NCI-H1105 (cell line): Measurements from ENCODE around the gene ACSF3.
A peak's percentile ranks its signal among the peaks of the same experiment; 100 is the strongest.

Source experiments
- DNase-seq: peaks from one replicate; lab custom pipeline; 2025; lab: John Stamatoyannopoulos, UW

The ACSF3 gene

DNA sequence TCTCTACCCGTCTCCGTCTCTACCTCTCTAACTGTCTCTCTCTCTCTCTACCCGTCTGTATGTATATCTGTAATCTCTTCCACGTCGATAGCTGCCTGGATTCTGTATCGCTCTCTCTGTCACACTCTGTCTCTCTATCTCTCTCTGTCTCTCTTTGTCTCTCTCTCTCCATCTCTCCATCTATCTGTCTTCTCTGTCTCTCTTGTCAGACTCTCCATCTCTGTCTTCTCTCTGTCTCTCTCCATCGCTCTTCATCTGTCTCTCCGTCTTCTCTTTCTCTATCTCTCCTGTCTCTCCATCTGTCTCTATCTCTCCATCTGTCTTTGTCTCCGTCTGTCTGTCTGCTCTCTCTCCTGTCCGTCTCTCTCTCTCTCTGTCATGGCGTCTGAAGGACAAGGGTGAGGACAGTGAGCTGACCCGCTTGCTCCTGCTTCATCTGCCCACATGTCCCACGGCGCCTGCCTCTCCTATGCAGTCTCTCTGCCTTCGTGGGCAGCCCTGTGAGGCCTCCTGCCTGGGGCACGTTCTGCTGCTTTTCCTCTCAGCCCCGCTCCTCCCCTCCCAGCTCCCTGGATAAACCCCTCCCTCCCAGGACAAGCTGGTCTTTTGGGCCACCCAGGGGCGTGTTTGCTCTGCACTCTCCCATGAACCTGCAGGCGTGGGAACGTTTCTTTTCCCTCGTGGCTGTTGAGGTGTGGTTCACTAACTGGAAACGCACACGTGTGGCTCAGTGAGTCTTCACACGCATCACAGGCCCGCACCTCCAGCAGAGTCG lies 18.9 kb downstream of the ACSF3 start:
- no peak for DNase-seq

DNA sequence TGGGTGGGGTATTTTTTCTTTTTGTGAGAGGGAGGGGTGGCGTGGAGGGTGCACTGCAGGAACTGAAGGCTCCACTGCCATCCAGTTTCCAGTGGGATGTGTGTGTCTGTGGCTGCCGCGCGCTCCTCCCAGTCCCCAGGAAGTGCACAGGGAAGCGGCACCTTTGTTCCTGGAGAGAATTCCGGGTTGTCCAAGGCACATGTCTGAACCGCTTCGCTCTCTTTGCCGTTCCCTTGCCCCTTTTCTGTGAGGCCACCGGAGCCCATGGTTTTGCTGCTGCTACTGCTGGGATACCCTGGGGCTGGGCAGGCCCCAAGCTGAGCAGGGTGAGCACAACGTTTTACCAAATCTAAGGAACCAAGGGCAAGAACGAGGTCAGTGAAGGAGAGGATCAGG lies 19.5 kb downstream of the ACSF3 start:
- no peak for DNase-seq

DNA sequence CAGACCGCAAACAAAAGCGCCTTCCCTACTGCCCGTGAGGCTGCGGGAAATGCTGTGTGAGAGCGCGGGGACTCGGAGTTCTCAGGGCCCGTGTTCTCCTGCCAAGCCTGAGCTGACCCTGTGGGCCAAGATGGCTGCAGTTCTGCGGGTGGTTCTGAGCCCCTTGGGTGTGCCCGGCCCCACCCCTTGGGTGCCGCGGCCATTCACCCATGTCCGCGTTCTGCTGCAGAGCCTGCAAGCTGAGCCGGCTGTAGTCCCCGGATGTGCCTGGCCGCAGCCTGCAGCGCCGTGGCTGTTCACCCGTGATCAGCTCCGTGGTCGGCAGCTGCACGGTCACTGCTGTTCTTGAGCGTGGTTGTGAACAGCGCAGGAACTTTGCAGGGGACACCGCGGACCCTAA lies 20.0 kb downstream of the ACSF3 start:
- no peak for DNase-seq

DNA sequence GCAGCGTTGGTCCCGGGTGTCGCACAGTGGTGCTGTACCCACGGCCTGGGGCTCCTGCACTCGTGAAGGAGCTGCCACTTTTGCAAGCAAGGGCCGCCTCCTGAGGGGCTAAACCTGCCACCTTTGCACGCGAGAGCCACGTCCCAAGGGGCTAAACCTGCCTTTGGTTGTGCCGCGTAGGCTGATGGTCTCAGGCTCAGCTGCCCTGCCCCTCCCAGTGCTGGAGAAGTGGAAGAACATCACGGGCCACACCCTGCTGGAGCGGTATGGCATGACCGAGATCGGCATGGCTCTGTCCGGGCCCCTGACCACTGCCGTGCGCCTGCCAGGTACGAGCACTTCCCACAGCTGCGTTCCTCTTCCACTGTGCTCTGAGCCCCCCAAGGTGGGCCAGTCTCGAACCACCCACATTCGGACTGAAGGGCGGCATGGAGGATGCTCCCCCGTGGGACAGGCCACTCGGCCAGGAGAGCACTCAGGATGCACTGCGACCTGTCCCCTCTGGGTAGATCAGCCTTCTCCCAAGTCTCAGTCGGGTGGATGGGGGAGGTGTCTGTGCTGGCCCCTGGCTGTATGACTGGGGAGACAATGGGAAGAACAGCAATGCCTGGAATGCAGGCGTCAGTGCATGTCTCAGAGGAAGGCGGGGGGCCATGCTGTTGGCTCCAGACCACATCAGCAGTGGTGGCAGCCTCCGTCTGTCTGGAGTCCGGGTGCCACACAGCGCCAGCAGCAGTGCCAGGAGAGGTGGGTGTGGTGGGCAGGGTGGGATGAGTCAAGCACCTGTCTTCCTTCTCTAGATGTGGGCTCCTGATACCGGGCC lies 20.7 kb downstream of the ACSF3 start:
- DNase-seq: no peak

DNA sequence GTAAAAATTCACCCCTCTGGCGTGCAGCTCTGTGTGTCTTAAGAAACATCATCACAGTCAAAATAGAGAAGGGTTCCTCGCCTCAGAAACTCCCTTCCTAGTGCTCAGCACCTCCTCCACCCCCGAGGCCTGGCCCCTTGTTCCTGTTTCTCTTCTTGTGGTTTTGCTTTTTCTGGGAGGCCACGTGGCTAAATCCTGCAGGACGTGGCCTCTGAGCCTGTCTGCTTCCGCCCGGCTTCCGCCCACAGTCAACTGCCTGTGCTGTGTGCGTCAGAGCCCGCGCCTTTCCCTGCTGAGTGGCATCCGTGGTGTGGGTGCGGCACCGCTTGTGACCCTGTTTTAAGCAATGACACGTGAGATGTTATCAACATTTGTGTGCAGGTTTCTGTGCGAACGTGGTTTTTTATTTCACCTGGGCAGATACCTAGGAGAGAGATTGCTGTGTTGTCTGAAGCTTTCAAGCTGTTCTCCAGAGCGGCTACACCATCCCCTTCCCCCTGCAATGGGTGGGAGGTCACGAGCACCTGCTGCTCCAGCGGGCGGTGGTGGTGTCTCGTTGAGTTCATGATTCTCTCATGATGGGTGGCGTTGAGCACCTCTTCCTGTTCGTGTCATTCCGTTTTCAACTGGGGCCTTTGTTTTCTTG lies 21.7 kb downstream of the ACSF3 start:
- DNase-seq: no peak

DNA sequence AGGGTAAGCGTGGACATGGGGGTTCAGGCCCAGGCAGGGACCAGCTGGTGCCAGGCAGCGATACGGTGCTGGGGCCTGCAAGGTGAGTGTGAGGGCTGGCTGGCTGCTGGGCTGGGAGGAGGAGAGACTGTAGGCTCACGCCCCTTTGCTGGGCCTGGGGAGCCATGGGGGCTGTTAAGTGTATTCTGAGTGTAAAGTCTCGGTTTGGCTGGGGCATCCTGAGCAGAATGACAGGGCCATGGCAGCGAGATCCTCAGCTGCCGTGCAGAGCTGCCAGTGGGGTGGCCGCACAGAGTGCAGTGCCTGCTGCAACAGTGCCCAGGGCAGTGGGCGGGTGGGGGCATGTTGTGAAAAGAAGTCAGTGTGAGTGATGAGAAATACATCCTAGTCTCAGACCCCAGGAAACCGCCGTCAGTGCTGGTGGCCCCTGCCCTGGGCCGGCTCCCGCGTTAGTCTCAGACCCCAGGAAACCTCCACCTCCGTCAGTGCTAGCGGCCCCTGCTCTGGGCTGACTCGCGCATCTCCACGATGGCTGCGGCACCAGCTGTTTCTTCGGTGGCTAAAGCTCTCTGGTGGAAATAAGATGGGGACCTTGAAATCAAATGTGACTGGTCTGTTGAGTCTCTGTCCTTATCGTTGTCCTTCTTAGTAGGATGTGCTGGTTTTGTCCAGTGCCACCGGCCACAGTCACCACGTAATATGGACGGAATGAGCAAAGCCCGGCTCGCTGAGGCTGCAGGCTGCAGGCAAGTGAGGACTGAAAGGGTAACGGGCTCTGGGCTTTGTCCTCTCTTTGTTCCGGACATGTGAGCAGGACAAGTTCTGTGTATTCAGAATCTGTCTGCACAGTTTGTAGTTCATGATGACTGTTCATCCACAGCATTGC lies 22.9 kb downstream of the ACSF3 start:
- DNase-seq: no peak

DNA sequence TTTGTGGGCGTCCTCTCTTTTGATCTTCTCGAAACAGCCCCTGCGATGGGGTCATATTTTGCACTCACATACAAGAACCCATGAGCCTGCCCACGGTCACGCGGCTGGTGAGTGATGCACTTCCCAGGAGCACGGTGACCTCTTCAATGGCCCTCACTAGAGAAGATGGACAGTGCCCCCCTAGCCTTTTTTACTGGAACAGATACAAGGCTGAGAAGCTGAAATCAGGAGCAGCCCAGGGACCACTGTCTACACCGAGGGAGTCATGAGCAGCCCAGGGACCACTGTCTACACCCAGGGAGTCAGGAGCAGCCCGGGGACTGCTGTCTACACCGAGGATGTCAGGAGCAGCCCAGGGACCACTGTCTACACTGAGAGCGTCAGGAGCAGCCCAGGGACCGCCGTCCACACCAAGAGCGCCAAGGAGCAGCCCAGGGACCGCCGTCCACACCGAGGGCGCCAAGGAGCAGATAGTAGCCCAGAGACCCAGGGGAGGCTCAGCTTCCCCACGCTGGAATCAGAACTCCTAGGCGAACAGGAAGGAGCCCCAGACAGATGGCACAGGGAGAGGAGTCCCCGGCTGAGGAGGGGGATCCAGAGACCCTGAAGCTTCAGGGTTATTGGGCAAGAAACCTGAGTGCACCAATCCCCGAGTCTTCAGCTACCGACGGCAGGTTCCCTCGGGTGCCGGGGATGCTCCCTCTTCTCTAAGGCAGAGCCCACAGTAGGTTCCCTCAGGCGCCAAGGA lies 23.7 kb downstream of the ACSF3 start:
- DNase-seq: no peak

DNA sequence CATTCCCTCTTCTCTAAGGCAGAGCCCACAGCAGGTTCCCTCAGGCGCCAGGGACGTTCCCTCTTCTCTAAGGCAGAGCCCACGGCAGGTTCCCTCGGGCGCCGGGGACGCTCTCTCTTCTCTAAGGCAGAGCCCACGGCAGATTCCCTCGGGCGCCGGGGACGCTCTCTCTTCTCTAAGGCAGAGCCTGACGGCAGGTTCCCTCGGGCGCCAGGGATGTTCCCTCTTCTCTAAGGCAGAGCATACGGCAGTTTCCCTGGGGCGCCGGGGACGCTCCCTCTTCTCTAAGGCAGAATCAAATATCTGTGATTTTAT lies 24.3 kb downstream of the ACSF3 start:
- no peak for DNase-seq

DNA sequence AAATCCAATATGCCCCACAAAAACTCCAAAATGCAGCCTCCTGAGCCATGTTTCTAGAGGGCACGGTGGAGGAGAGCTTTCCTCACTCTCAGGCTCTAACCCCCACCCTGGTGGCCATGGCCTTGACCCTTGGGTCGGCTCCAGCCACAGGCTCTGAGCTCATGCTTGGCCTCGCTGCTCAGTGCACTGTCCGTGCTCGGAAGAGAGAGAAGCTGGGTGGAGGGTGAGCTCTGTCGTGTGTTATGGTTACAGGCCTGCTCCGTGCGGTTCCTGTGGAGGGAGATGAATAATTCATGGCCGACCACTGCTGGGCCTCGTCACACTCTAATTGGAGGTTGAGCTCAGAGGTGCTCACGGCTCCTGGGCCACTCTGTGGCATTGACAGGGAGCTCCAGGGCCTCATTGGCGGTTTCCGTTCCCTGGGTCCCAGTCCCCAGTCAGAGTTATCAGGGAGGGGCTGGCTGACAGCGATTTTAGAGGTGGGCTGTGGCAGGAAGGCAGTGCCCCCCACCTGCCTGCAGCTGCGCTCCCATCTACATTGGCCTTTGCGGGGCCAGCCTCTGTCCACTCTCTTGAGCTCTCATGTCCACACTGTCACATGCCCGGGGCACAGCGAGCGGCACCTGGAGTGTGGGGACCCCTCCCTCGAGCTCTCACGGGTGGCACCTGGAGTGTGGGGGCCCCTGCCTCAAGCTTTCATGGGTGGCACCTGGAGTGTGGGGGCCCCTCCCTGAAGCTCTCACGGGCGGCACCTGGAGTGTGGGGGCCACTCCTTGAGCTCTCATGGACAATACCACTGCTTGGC lies 24.9 kb downstream of the ACSF3 start:
- no peak for DNase-seq

DNA sequence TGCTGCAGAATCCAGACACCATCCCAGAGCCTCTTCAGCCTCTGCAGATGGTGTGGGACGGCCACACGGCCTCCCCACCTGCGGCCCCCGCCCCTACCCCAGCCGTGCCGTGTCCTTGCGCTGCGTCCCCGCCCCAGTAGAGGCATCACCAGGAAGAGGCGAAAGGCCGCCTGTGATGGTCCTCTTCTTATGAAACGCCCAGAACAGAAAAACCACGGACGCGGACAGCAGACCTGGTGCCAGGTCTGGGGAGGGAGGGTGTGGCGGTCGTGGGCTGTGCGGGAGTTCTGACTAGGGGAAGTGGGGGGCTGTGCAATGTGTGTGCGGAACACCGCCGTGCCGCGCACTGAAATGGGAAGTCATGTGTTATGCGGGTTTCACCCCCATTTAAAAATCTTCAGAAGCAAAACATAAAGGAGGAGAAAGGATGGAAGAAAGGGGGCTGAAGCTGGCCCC lies 25.5 kb downstream of the ACSF3 start:
- no peak for DNase-seq

DNA sequence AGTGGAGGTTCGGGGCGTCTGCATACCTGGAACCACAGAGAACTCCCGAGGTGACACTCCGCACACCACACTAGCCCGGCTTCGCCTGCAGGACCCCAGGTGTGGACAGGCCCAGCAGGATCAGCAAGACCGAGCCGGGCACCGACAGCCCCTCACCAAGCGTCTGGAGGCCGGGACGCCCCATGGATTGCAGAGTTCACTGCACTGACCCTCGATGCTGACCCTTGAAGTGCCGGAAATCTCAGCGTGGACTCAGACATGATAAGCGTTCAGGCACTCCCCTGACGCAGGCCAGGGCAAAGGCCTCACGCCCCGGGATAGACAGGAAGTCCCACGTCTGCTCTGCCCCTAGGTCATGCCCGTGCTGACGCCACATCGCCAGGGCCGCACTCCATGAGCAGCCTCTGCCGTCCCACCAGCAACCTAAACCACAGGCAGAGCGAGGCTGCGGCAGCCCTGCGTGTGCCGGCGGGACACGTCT lies 26.0 kb downstream of the ACSF3 start:
- no peak for DNase-seq

DNA sequence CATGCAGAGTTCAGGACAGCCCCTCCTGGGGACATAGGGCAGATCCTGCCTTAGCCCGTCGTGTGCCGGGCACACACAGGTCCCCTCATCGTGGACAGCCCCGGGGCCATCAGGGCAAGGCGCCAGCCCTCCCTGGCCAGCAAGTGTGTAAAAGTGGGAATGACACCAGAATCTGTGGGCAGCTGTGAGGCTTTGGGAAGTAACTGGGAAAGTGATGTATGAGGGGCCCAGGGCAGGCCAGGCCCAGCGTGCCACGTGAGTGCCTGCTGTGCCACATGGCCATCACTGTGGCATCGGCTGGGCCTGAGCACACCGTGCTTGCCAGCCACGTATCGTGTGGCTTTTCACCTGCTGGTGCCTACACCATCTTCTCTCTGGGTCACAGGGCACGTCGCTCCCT lies 26.6 kb downstream of the ACSF3 start:
- no peak for DNase-seq

DNA sequence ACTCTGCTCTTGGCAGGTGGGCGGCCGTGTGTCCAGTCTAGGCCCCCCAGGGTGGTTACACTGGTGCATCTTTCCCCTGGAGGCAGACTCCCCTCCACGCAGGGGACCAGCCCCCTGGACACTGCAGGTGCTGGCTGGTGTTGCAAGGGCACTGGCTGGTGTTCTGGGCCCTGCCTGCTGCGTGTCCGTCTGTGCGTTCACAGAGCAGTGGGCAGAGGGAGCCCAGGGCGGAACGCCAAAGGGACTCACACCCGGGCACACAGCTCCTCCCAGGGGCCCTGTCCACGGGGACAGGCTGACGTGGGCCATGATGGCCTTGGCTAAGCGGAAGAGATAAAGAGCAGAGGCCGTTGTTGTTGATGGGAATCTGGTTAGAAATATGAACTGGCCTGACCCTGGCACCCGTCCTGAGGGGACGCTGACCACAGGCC lies 27.3 kb downstream of the ACSF3 start:
- no peak for DNase-seq

DNA sequence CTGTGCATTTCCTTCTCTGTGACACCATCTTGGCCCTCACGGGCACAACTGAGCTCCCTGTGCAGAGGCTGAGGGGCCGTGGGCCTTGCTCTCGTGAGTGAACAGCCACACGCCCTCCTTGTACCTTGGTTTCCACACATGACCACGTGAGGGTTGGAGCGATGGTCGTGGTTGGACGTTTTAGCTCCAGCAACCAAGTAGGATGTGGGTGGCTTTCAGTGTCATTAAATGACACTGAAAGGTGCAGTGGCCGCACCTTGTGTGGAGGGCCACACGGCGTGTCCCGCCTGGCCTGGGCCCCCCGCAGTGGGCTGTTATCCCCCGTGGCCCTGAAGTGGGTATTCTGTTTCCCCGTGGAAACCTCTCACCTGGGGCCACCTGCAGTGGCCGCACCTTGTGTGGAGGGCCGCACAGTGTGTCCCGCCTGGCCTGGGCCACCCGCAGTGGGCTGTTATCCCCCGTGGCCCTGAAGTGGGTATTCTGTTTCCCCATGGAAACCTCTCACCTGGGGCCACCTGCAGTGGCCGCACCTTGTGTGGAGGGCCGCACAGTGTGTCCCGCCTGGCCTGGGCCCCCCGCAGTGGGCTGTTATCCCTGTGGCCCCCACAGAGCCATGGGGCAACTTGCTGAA lies 28.2 kb downstream of the ACSF3 start:
- DNase-seq: no peak

DNA sequence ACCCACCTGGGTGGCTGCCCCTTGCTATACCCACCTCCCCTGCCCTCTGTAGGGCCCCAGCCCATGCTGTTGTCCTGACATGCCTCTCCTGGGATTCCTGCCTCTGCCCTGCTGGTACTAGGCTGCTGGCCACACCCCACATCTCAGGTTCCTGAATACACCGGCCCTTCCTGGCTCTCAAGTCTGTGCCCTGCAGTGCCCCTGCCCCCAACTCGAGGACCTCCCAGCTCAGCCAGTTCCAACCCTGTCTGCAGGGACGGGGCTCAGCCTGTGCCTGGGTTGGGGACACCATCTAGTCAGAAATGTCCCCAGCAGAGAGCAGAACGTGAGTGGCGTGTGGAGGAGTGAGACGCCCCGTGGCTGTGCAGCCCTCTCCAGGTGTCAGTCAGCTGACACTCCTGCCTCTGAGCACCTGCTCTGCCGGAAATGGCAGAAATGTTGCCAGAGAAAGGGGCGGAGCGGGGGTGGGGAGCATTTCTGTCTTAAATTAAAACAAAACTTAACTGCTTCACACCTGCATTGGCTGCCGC lies 28.7 kb downstream of the ACSF3 start:
- DNase-seq: peak; percentile 51

DNA sequence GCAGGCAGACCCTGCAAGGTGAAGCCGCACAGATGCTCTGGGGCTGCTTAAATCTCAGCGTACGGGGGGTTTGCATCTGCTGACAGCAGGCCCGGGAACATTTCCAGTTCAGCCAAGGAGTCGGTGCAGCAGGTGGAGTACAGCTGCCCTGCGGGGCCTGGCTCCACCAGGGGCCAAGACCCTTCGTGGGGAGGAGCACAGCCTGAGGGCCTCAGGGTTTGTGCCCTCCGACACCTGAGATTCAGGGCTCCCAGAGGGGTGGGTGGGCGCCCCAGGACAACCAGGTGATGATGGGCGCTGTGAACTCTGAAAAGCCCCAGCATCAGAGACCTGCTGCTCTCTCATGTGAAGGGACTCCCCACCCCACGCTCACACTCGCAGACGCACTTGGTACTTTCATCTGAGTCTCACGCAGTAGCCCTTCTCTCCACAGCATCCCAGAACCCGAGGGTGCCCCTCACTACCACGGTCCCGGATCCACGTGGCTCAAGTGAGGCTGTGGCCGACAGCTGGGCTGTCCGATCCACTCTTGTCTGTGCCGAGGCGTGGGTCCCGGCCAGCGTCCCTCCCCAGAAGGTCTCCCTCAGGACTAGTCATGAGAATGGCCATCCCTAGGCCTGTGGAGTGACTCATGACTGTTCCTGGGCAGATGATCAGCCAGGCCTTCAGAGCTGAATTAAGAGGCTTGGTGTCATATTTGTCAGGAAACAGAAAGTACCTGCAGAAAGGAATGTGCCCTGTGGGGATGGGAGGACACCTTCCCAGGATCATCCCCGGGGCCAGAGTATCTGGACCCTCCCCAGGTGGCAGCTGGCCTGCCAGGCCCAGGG lies 29.6 kb downstream of the ACSF3 start:
- DNase-seq: no peak

DNA sequence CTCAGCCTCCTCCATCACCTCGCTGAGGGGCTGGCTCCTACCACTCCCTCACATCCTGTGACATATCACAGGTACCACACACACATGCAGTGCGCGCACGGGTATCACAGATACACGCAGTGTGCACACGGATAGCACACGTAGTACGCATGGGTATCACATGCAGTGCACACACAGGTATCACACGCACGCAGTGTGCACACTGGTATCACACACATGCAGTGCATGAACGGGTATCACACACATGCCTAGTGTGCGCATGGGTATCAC lies 30.1 kb downstream of the ACSF3 start:
- no peak for DNase-seq

DNA sequence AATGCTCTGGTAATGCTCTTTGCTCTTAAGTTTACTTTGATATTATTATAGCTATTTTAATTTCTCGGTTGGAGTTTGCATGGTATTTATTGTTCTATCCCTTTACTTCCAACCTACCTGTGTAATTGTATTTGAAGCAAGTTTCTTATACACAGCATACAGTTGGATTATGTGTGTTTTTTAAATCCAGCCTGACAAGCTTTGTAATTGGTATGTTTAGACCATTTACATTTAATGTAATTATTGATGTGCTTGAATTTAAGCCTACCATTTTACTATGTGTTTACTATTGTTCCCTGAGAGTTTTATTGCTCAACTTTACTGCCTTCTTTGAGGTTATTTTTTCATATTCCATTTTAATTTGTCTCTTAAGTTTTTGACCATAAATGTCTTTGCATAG lies 35.7 kb downstream of the ACSF3 start:
- no peak for DNase-seq

DNA sequence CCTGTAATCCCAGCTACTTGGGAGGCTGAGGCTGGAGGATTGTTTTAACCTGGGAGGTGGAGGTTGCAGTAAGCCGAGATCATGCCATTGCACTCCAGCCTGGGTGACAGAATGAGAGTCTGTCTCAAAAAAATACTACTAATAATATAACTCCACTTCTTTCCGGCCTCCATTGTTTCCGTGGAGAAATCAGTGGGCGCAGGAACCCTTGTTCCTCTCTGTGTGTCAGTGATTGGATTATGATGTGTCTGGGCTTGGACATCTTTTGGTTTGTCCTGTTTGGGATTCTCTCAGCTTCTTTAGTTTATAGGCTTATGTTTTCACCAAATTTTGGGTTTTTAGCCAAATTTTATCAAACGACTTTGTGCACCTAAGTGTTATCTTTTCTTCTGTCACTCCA lies 36.8 kb downstream of the ACSF3 start:
- no peak for DNase-seq
